Measurements from ENCODE around the gene NTM.

- no peak for TF ChIP-seq CTCF (IDR thresholded peaks at IDR 0.05; ENCODE audit: insufficient read depth, low read length)
- no peak for TF ChIP-seq SPI1 (IDR thresholded peaks at IDR 0.05; ENCODE audit: borderline replicate concordance, low read depth)
Observed at GRCh38 chr11:131637469-131638175, 267.2 kb downstream of the NTM start.
